Embryonic facial prominence (tissue), 1 donor: ENCODE results near the gene CFDP1.
"Not testable (repeated sequence)": the region's sequence is repeated elsewhere in the genome, so short reads cannot be mapped to it uniquely, and the experiment has no call there.

Experiments
- DNase-seq: peaks from one replicate; pipeline ENCODE4 v3.0.0-alpha.2; 2016; ENCODE audit errors: extremely low spot score

CFDP1 gene

GRCh38 chr16:75293173-75293572, 140.1 kb downstream of the CFDP1 start:
- DNase-seq, result no peak

- DNase-seq, result no peak
Observed at GRCh38 chr16:75292691-75293090, 140.6 kb downstream of the CFDP1 start.

GRCh38 chr16:75289189-75289588, 144.1 kb downstream of the CFDP1 start:
- no peak for DNase-seq

GRCh38 chr16:75288596-75289120, 144.6 kb downstream of the CFDP1 start:
- DNase-seq, result no peak

GRCh38 chr16:75288181-75288580, 145.1 kb downstream of the CFDP1 start:
- no peak for DNase-seq

GRCh38 chr16:75287708-75288107, 145.6 kb downstream of the CFDP1 start:
- DNase-seq, result no peak

GRCh38 chr16:75286389-75286788, 146.9 kb downstream of the CFDP1 start:
- DNase-seq, result no peak

GRCh38 chr16:75282466-75283281, 150.6 kb downstream of the CFDP1 start:
- no peak for DNase-seq

- DNase-seq, result no peak
Observed at GRCh38 chr16:75281826-75282225, 151.5 kb downstream of the CFDP1 start.

GRCh38 chr16:75281009-75281408, 152.3 kb downstream of the CFDP1 start:
- not testable (repeated sequence) for DNase-seq

GRCh38 chr16:75280331-75280804, 152.9 kb downstream of the CFDP1 start:
- DNase-seq, result no peak

GRCh38 chr16:75279305-75279704, 154.0 kb downstream of the CFDP1 start:
- no peak for DNase-seq

GRCh38 chr16:75273054-75273925, 160.0 kb downstream of the CFDP1 start:
- no peak for DNase-seq

GRCh38 chr16:75272629-75273028, 160.7 kb downstream of the CFDP1 start:
- not testable (repeated sequence) for DNase-seq

GRCh38 chr16:75272097-75272551, 161.2 kb downstream of the CFDP1 start:
- DNase-seq, result no peak

GRCh38 chr16:75271441-75272096, 161.7 kb downstream of the CFDP1 start:
- DNase-seq, result no peak

GRCh38 chr16:75269358-75269757, 163.9 kb downstream of the CFDP1 start:
- DNase-seq, result not testable (repeated sequence)

GRCh38 chr16:75267631-75268264, 165.6 kb downstream of the CFDP1 start:
- DNase-seq, result no peak

- DNase-seq, result no peak
Observed at GRCh38 chr16:75266738-75267630, 166.3 kb downstream of the CFDP1 start.
